PC-3 (cell line): ENCODE measurements around the gene UTP20. TPM values are rescaled to one million over a fixed set of nuclear protein-coding genes. Genes with fewer than 3 reads are reported as not detected.

ENCODE experiments used
- ATAC-seq: fragments of 200-7000 bp; cut with Tn5 transposase; 2 replicates; pipeline ENCODE4 v1.9.1; 2020; ENCODE audit warnings: mild to moderate bottlenecking, moderate library complexity
- Bru-seq: library from RNA; stranded (reverse); fragments of 400-500 nt; gene quantifications from one replicate; lab custom pipeline; 2021; lab: Mats Ljungman, UMichigan
- BruChase-seq, 2 experiments: library from RNA; stranded (reverse); fragments of 400-500 nt; gene quantifications; one replicate each; lab custom pipeline; 2021; lab: Mats Ljungman, UMichigan
- BruUV-seq: library from RNA; stranded (reverse); fragments of 400-500 nt; replicated peaks from 2 replicates; lab custom pipeline; 2021; lab: Mats Ljungman, UMichigan
- CTCF ChIA-PET: fragments of 300-600 bp; sonication (Branson Sonifier 250); formaldehyde crosslinking; loops from one replicate; lab custom pipeline; 2022; ENCODE audit warnings: antibody characterized with exemption; lab: Charles Lee
- POLR2A ChIA-PET: fragments of 300-600 bp; sonication (Branson Sonifier 250); formaldehyde crosslinking; loops from one replicate; lab custom pipeline; 2022; ENCODE audit warnings: antibody characterized with exemption; ENCODE audit not compliant: unreplicated experiment; lab: Charles Lee
- DNase-seq: peaks from one replicate; pipeline ENCODE4 v3.0.0-alpha.2; 2015
- H2AFZ ChIP-seq: fragments of 300-600 bp; sonication (generic); 2 replicates; pipeline ENCODE4 v1.6.0; 2016; ENCODE audit warnings: antibody characterized with exemption, low read length
- H3F3A ChIP-seq: fragments of 300-600 bp; sonication (generic); one replicate; pipeline ENCODE4 v1.6.0; 2017; ENCODE audit warnings: antibody characterized with exemption, low read length, control low read depth, mild to moderate bottlenecking; ENCODE audit not compliant: unreplicated experiment
- H3K27ac ChIP-seq: fragments of 300-600 bp; sonication (generic); 2 replicates; pipeline ENCODE4 v1.5.1; 2016; ENCODE audit warnings: mild to moderate bottlenecking, low read length
- H3K27me3 ChIP-seq: fragments of 300-600 bp; sonication (generic); 2 replicates; pipeline ENCODE4 v1.6.1; 2016; ENCODE audit warnings: low read length, mixed read lengths
- H3K36me3 ChIP-seq: fragments of 300-600 bp; sonication (generic); 2 replicates; pipeline ENCODE4 v1.6.1; 2016; ENCODE audit warnings: low read depth, mixed run types, low read length, mixed read lengths
- H3K4me1 ChIP-seq: fragments of 300-600 bp; sonication (generic); 2 replicates; pipeline ENCODE4 v1.5.1; 2016; ENCODE audit warnings: low read length; ENCODE audit not compliant: insufficient read depth
- H3K4me2 ChIP-seq: fragments of 300-600 bp; sonication (generic); 2 replicates; pipeline ENCODE4 v1.6.0; 2016; ENCODE audit warnings: low read length
- H3K4me3 ChIP-seq: fragments of 300-600 bp; sonication (generic); 2 replicates; pipeline ENCODE4 v1.5.1; 2016; ENCODE audit warnings: mild to moderate bottlenecking, low read length, mixed read lengths
- H3K79me2 ChIP-seq: fragments of 300-600 bp; sonication (generic); 2 replicates; pipeline ENCODE4 v1.6.1; 2017; ENCODE audit warnings: low read length, mixed read lengths
- H3K9ac ChIP-seq: fragments of 300-600 bp; sonication (generic); 2 replicates; pipeline ENCODE4 v1.6.0; 2016; ENCODE audit warnings: mild to moderate bottlenecking, low read length
- H3K9me2 ChIP-seq: fragments of 300-600 bp; sonication (generic); replicated peaks from 2 replicates; pipeline ENCODE4 v1.6.1; 2016; ENCODE audit warnings: mixed run types, low read length, mixed read lengths
- H3K9me3 ChIP-seq: fragments of 300-600 bp; sonication (generic); 2 replicates; pipeline ENCODE4 v1.6.1; 2016; ENCODE audit warnings: low read length, mixed read lengths
- H4K20me1 ChIP-seq: fragments of 300-600 bp; sonication (generic); 2 replicates; pipeline ENCODE4 v1.6.1; 2016; ENCODE audit warnings: low read length, mixed read lengths
- EZH2 ChIP-seq: fragments of 300-600 bp; sonication (generic); IDR thresholded peaks from one replicate; pipeline ENCODE4 v1.6.1; 2017; ENCODE audit warnings: antibody characterized with exemption, mild to moderate bottlenecking, low read length; ENCODE audit not compliant: unreplicated experiment
- EZH2phosphoT487 ChIP-seq: fragments of 300-600 bp; sonication (generic); IDR thresholded peaks from 2 replicates; pipeline ENCODE4 v1.6.1; 2018; ENCODE audit warnings: mild to moderate bottlenecking, antibody characterized with exemption, low read length, borderline replicate concordance
- intact Hi-C: fragments of 100-400 bp; cut with micrococcal nuclease; formaldehyde crosslinking; loops from 2 replicates; pipeline ENCODE4 v1.9.0; 2023
- long read RNA-seq: library from polyadenylated mRNA; unstranded; transcript quantifications from one replicate; pipeline ENCODE4 v2.0.0, GENCODE V29; 2021; ENCODE audit not compliant: unreplicated experiment
- total RNA-seq: library from RNA; depleted of rRNA; stranded (reverse); fragments of >200 nt; gene quantifications from 2 replicates; pipeline ENCODE4 v1.2.3, GENCODE V29; 2014; rRNA removed
- TF ChIP-seq, protein P1 (sequence below): fragments of 300-600 bp; sonication (generic); conservative IDR thresholded peaks from 2 replicates; pipeline ENCODE4 v1.5.1; 2017; ENCODE audit warnings: antibody characterized with exemption, low read depth, mild to moderate bottlenecking, low read length

UTP20 gene
- total RNA-seq (31.3 and 35.8 TPM in 2 replicates), Bru-seq, nascent RNA (percentile 72 among the genes with signal in this experiment), BruChase-seq, experiment 1, labeled RNA remaining after a 6-hour chase (percentile 79 among the genes with signal in this experiment), BruChase-seq, experiment 2, labeled RNA remaining after a 2-hour chase (percentile 80 among the genes with signal in this experiment)
- long read RNA-seq, partial matches to known transcripts: 15 of 27 reads
- long read RNA-seq, other reads (novel, unspliced or antisense): 12 of 27 reads

GRCh38 chr12:101280006-101280505 is at the start of gene UTP20:
Gene UTP20, plus strand, starts transcription at chr12:101280105. Its CDS starts 178 bp downstream, at chr12:101280283.
- peak; percentile 95 for ATAC-seq
- Histone ChIP-seq H2AFZ (peak within 1 kb of the TSS; percentile 91), H3K36me3 (peaks cover 21% of the 10 kb centered on the region), H3K79me2 (peaks cover 38% of the 10 kb centered on the region), H3K4me3 (peak within 1 kb of the TSS; percentile 99), H3F3A (no peaks in the 10 kb centered on the region), H4K20me1 (no peaks in the 10 kb centered on the region), H3K9me2 (no peaks in the 10 kb centered on the region), H3K4me1 (0 out of 2 replicates have a peak, but pooled peaks cover 4% of the 10 kb centered on the region), H3K4me2 (peak within 1 kb of the TSS; percentile 96), H3K9ac (peak within 1 kb of the TSS; percentile 89), H3K27ac (peak within 1 kb of the TSS; percentile 12; the same call in 1 of the 2 replicates), H3K27me3 (no peaks in the 10 kb centered on the region), H3K9me3 (no peaks in the 10 kb centered on the region)
- peak; percentile 94 for DNase-seq
- CTCF ChIA-PET: no interaction called here
- POLR2A ChIA-PET: no interaction called here
- intact Hi-C loops: no loop called here
- no peak for TF ChIP-seq EZH2
- TF ChIP-seq, protein P1, sequence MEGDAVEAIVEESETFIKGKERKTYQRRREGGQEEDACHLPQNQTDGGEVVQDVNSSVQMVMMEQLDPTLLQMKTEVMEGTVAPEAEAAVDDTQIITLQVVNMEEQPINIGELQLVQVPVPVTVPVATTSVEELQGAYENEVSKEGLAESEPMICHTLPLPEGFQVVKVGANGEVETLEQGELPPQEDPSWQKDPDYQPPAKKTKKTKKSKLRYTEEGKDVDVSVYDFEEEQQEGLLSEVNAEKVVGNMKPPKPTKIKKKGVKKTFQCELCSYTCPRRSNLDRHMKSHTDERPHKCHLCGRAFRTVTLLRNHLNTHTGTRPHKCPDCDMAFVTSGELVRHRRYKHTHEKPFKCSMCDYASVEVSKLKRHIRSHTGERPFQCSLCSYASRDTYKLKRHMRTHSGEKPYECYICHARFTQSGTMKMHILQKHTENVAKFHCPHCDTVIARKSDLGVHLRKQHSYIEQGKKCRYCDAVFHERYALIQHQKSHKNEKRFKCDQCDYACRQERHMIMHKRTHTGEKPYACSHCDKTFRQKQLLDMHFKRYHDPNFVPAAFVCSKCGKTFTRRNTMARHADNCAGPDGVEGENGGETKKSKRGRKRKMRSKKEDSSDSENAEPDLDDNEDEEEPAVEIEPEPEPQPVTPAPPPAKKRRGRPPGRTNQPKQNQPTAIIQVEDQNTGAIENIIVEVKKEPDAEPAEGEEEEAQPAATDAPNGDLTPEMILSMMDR: no peak
- no peak for TF ChIP-seq EZH2phosphoT487
- no TSS peak for BruUV-seq

- Histone ChIP-seq H4K20me1 (no peaks in the 10 kb centered on the region), H3F3A (no peaks in the 10 kb centered on the region), H3K4me3 (no peak overlapping the region), H3K27ac (no peak overlapping the region), H3K4me2 (no peak overlapping the region), H3K4me1 (no peaks in the 10 kb centered on the region), H3K9me2 (no peaks in the 10 kb centered on the region), H3K9ac (no peak overlapping the region), H3K36me3 (no peaks in the 10 kb centered on the region), H3K27me3 (no peaks in the 10 kb centered on the region; the same call in 1 of the 2 replicates), H3K9me3 (no peaks in the 10 kb centered on the region), H3K79me2 (no peaks in the 10 kb centered on the region), H2AFZ (no peak overlapping the region)
- ChIA-PET CTCF (no interaction called here), POLR2A (no interaction called here)
- no TSS peak for BruUV-seq
- peak; percentile 72 for DNase-seq
- no peak for ATAC-seq
- intact Hi-C loops: no loop called here
- TF ChIP-seq EZH2phosphoT487 (no peak), EZH2 (no peak)
- TF ChIP-seq, protein P1: no peak
These were observed 49.4 kb upstream of the UTP20 start for GRCh38 chr12:101230547-101230946.

- Histone ChIP-seq H4K20me1 (no peaks in the 10 kb centered on the region), H2AFZ (no peak overlapping the region), H3K79me2 (no peaks in the 10 kb centered on the region), H3K9me2 (no peaks in the 10 kb centered on the region), H3K36me3 (no peaks in the 10 kb centered on the region), H3K4me2 (no peak overlapping the region), H3K27ac (no peak overlapping the region), H3F3A (no peaks in the 10 kb centered on the region), H3K4me3 (no peak overlapping the region), H3K27me3 (no peaks in the 10 kb centered on the region; the same call in 1 of the 2 replicates), H3K4me1 (no peaks in the 10 kb centered on the region), H3K9me3 (no peaks in the 10 kb centered on the region), H3K9ac (no peak overlapping the region)
- intact Hi-C loops: no loop called here
- ChIA-PET CTCF (no interaction called here), POLR2A (no interaction called here)
- DNase-seq (no peak), ATAC-seq (no peak)
- TF ChIP-seq, protein P1: no peak
- TF ChIP-seq EZH2phosphoT487: no peak
- no peak for TF ChIP-seq EZH2
- no TSS peak for BruUV-seq
These were observed 48.3 kb upstream of the UTP20 start for GRCh38 chr12:101231636-101232035.
